SJSA1 (cell line): ENCODE data around the gene SOAT2. TPM values are rescaled to one million over a fixed set of nuclear protein-coding genes. Genes with fewer than 3 reads are reported as not detected.
A peak's percentile ranks its signal among the peaks of the same experiment; 100 is the strongest.

Experiments
- DNase-seq, 2 experiments: peaks; one replicate each; pipeline ENCODE4 v3.0.0-alpha.2; 2015 to 2020; ENCODE audit warnings: low spot score in 2 of 2, low read depth in 1 of 2
- H3K27ac ChIP-seq: fragments of 250-450 bp; sonication (Bioruptor Pico); 2 replicates; pipeline ENCODE4 v1.5.1; 2020; ENCODE audit warnings: mild to moderate bottlenecking, moderate library complexity
- H3K27me3 ChIP-seq: fragments of 250-450 bp; sonication (Bioruptor Pico); replicated peaks from 2 replicates; pipeline ENCODE4 v1.5.1; 2020; ENCODE audit warnings: mild to moderate bottlenecking, moderate library complexity
- H3K36me3 ChIP-seq: fragments of 250-450 bp; sonication (Bioruptor Pico); 2 replicates; pipeline ENCODE4 v1.5.1; 2020; ENCODE audit warnings: mild to moderate bottlenecking
- H3K4me1 ChIP-seq: fragments of 250-450 bp; sonication (Bioruptor Pico); replicated peaks from 2 replicates; pipeline ENCODE4 v1.6.1; 2021; ENCODE audit warnings: mild to moderate bottlenecking
- H3K4me3 ChIP-seq: fragments of 250-450 bp; sonication (Bioruptor Pico); 2 replicates; pipeline ENCODE4 v1.5.1; 2020; ENCODE audit warnings: mild to moderate bottlenecking
- H3K9me3 ChIP-seq: fragments of 250-450 bp; sonication (Bioruptor Pico); replicated peaks from 2 replicates; pipeline ENCODE4 v1.5.1; 2020; ENCODE audit warnings: mild to moderate bottlenecking
- total RNA-seq: library from RNA; depleted of rRNA; stranded (reverse); fragments of >200 nt; shearing (Covaris generic); gene quantifications from 2 replicates; pipeline ENCODE4 v1.2.3, GENCODE V29; 2014

Gene SOAT2
- total RNA-seq, 1 experiment from 2014 or later: not detected

DNA sequence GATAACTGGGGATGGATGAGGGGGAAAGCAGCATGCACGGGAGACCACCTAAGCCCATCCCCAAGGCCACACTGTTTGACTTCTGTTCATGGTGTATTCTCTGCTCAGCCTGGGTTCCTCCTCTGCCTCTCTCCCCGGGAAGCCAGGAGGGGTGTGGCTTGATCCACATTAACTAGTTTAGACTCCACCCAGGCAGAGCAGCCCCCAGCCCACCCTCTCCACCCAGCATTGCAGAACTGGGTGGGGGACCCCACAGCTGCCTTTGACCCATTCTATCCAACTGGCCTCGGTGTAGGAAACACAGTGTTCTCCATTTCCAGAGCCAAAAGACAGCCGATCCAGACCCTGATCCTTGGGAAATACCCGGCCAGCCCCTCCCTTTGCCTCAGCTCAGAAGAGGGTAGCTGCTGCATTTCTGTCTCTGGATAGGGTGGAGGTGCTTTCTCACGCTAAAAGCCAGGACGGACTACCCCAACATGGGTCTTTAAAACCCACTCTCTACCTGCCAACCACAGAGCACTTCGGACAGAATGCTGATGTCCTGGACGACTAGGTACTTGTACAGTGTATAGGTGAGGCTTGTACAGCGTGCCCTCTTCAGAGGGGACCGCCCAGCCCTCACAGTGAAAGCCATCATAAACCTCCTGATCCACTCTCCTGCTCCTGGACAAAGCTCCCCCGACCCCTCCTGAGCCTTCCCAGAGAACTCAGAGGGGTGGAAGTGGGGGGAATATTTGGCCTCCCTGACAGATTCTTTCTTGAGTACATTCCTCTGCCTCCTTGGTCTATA is 33.5 kb upstream of the SOAT2 start:
- Histone ChIP-seq H3K4me3 (no peak overlapping the region), H3K27me3 (no peaks in the 10 kb centered on the region), H3K9me3 (no peaks in the 10 kb centered on the region), H3K4me1 (peaks cover 43% of the 10 kb centered on the region), H3K27ac (no peak overlapping the region), H3K36me3 (peaks cover 63% of the 10 kb centered on the region)
- DNase-seq: no peak

DNA sequence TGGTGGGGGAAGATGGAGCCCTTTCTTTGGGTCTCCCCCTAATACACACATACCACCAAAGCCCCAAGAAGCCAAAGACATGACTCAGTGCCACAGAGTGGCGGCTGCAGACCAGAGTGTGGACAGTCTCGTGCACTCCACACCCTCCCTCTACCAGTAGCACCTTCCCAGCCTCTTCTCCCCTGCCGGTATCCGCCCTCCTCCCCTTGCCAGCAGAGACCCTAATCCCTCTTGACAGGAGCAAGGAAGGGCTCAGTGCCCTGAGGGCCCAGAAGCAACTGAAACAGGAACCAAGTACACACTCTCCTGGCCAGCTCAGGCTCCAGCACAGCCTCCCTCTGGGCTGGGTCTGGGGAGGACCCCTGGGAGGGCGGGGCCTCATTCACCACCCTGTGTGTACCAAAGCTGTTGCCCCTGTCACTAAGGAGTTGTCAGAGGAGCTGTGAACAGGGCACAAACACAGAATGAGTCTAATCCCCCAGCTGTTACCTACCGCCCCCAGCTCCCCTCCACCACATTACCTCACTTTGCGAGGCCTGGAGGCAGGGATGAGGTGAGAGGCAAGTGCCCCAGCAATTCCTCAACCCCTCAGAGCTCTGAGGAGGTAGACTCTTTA is 32.3 kb upstream of the SOAT2 start:
- Histone ChIP-seq H3K27ac (no peak overlapping the region), H3K4me3 (no peak overlapping the region), H3K9me3 (no peaks in the 10 kb centered on the region), H3K36me3 (peaks cover 63% of the 10 kb centered on the region), H3K27me3 (no peaks in the 10 kb centered on the region), H3K4me1 (peaks cover 37% of the 10 kb centered on the region)
- DNase-seq: no peak

GRCh38 chr12:53071591-53072551 is 31.4 kb upstream of the SOAT2 start:
- H3K27ac ChIP-seq: no peak overlapping the region
- no peaks in the 10 kb centered on the region for H3K27me3 ChIP-seq
- peaks cover 61% of the 10 kb centered on the region for H3K36me3 ChIP-seq
- peaks cover 28% of the 10 kb centered on the region for H3K4me1 ChIP-seq
- H3K9me3 ChIP-seq: no peaks in the 10 kb centered on the region
- no peak overlapping the region for H3K4me3 ChIP-seq
- DNase-seq: no peak

GRCh38 chr12:53073881-53074280 is 29.4 kb upstream of the SOAT2 start:
- H3K27ac ChIP-seq: no peak overlapping the region
- no peak overlapping the region for H3K4me3 ChIP-seq
- no peaks in the 10 kb centered on the region for H3K9me3 ChIP-seq
- H3K36me3 ChIP-seq: peaks cover 63% of the 10 kb centered on the region
- DNase-seq: no peak
- H3K4me1 ChIP-seq: peaks cover 26% of the 10 kb centered on the region
- no peaks in the 10 kb centered on the region for H3K27me3 ChIP-seq

GRCh38 chr12:53074283-53074998 is 28.8 kb upstream of the SOAT2 start:
- DNase-seq: no peak
- no peaks in the 10 kb centered on the region for H3K27me3 ChIP-seq
- peaks cover 26% of the 10 kb centered on the region for H3K4me1 ChIP-seq
- H3K9me3 ChIP-seq: no peaks in the 10 kb centered on the region
- H3K36me3 ChIP-seq: peaks cover 63% of the 10 kb centered on the region
- H3K27ac ChIP-seq: no peak overlapping the region
- H3K4me3 ChIP-seq: no peak overlapping the region

DNA sequence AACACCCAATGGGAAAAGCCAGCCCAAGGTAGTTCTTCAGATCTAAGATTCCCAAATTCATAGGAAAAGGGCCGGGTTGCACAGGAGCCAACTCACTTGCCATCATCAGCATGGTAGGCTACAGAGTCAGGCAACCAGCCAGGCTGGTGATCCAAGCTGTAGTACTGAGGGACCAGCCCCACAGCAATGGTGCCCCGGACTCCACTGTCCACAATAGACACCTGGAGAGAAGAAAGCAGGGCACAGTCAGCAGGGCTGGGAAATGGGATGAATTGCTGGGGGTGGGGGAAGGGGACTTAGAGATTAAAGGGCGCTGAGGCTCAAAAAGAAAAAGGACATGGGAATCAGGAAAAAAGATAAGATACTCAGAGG is 28.3 kb upstream of the SOAT2 start:
- Histone ChIP-seq H3K27me3 (no peaks in the 10 kb centered on the region), H3K4me3 (no peak overlapping the region), H3K9me3 (no peaks in the 10 kb centered on the region), H3K27ac (no peak overlapping the region), H3K4me1 (peaks cover 31% of the 10 kb centered on the region), H3K36me3 (peaks cover 60% of the 10 kb centered on the region)
- no peak for DNase-seq

DNA sequence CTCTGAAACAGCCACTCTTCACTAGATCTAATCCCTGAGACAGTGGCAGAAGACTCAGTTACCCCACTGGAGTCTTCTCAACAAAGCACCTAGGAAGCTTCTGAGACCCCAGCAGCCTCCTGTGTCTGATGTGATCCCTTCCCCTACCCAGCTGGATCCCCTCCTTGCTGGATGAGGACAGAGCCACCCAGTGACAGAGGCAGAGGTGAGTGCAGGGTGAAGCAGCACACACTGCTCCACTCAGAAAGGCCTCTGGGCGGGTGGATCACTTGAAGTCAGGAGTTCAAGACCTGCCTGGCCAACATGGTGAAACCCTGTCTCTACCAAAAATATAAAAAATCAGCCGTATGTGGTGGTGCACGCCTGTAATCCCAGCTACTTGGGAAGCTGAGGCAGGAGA is 26.8 kb upstream of the SOAT2 start:
- no peak overlapping the region for H3K4me3 ChIP-seq
- H3K36me3 ChIP-seq: peaks cover 46% of the 10 kb centered on the region
- peaks cover 32% of the 10 kb centered on the region for H3K4me1 ChIP-seq
- H3K27me3 ChIP-seq: no peaks in the 10 kb centered on the region
- no peak for DNase-seq
- no peaks in the 10 kb centered on the region for H3K9me3 ChIP-seq
- no peak overlapping the region for H3K27ac ChIP-seq

GRCh38 chr12:53077030-53077429 is 26.3 kb upstream of the SOAT2 start:
- Histone ChIP-seq H3K4me1 (peaks cover 31% of the 10 kb centered on the region), H3K4me3 (no peak overlapping the region), H3K36me3 (peaks cover 44% of the 10 kb centered on the region), H3K27me3 (no peaks in the 10 kb centered on the region), H3K27ac (no peak overlapping the region), H3K9me3 (no peaks in the 10 kb centered on the region)
- DNase-seq: no peak

- Histone ChIP-seq H3K4me3 (peak overlapping the region; percentile 51), H3K27ac (peak overlapping the region; percentile 14; the same call in 1 of the 2 replicates), H3K4me1 (peaks cover 26% of the 10 kb centered on the region), H3K36me3 (peaks cover 32% of the 10 kb centered on the region), H3K9me3 (no peaks in the 10 kb centered on the region), H3K27me3 (no peaks in the 10 kb centered on the region)
- peak in 1 of 2 experiments; percentile 43 for DNase-seq
Observed at GRCh38 chr12:53078425-53079225, 24.7 kb upstream of the SOAT2 start.

GRCh38 chr12:53079226-53080117 is 23.8 kb upstream of the SOAT2 start, which contains the start of gene SPRYD3:
Gene SPRYD3, minus strand, starts transcription at chr12:53079390. Its CDS starts 57 bp downstream, at chr12:53079333.
- peak within 1 kb of the TSS; percentile 51 for H3K4me3 ChIP-seq
- no peaks in the 10 kb centered on the region for H3K27me3 ChIP-seq
- H3K9me3 ChIP-seq: no peaks in the 10 kb centered on the region
- peak; percentile 97 to 99 for DNase-seq
- H3K27ac ChIP-seq: peak within 1 kb of the TSS; percentile 71
- peaks cover 31% of the 10 kb centered on the region for H3K36me3 ChIP-seq
- H3K4me1 ChIP-seq: peaks cover 26% of the 10 kb centered on the region

DNA sequence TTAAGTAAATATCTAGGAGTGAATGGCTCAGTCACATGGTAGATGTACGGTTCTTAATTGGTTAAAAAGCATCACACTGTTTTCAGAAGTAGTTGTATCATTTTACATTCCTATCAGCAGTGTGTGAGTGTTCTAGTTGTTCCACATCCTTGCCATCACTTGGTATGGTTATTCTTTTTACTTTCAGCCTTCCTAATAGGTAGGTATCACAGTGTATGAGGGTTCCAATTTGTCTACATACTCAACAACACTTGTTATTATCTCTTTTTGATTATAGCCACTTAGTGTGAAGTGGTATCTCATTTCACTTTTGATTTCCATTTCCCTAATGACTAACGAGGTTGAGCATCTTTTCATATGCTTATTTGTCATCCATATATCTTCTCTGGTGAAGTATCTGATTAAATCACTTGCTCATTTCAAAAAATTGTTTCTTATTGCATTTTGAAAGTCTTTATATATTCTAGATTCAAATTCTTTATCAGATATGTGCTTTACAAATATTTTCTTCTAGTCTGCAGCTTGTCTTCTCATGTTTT is 20.6 kb upstream of the SOAT2 start:
- H3K9me3 ChIP-seq: 0 out of 2 replicates have a peak, but pooled peaks cover 4% of the 10 kb centered on the region
- peaks cover 26% of the 10 kb centered on the region for H3K4me1 ChIP-seq
- no peak overlapping the region for H3K27ac ChIP-seq
- no peak overlapping the region for H3K4me3 ChIP-seq
- H3K36me3 ChIP-seq: peaks cover 2% of the 10 kb centered on the region
- DNase-seq: no peak
- H3K27me3 ChIP-seq: no peaks in the 10 kb centered on the region
